ENCODE measurements around the gene CD164L2.

GRCh38 chr1:27357281-27358037 lies 25.7 kb downstream of the CD164L2 start:
- TF ChIP-seq CTCF (IDR thresholded peaks at IDR 0.05) (peak; percentile 95 to 98 (median 97)), POLR2A (IDR thresholded peaks at IDR 0.05; ENCODE audit: low read depth) (no peak)
